GM21723 (cell line): ENCODE measurements around the gene LYSMD1.

Source experiments
- ATAC-seq: cut with Tn5 transposase; IDR thresholded peaks from one replicate; pipeline ENCODE4 v1.9.1; 2021; ENCODE audit warnings: mild to moderate bottlenecking, moderate library complexity; ENCODE audit not compliant: unreplicated experiment

LYSMD1 gene

DNA sequence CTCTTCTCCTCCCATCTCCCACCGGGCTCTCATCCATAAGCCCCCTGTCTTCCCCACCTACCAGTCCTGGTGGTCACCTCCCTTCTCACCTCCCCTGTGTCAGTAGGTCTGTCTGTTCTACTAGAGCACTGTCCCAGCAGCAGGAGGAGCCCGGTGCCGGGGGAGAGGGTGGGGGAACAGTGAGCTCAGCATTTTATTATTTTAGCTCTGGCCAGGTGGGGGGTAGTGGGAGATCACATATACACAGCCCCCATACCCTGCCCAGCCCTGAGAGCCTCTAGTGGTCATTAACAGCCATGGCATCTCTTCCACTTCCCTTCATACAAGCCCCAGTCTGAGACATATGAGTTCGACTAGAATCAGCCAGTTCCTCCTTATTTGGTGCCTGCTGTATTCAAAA lies 10.2 kb upstream of the LYSMD1 start, which contains the start of gene TMOD4:
TMOD4 (minus strand) TSS at position 119 of the 400 bp plus-strand sequence. CDS start 1,106 bp downstream, outside the sequence.
- no peak for ATAC-seq

DNA sequence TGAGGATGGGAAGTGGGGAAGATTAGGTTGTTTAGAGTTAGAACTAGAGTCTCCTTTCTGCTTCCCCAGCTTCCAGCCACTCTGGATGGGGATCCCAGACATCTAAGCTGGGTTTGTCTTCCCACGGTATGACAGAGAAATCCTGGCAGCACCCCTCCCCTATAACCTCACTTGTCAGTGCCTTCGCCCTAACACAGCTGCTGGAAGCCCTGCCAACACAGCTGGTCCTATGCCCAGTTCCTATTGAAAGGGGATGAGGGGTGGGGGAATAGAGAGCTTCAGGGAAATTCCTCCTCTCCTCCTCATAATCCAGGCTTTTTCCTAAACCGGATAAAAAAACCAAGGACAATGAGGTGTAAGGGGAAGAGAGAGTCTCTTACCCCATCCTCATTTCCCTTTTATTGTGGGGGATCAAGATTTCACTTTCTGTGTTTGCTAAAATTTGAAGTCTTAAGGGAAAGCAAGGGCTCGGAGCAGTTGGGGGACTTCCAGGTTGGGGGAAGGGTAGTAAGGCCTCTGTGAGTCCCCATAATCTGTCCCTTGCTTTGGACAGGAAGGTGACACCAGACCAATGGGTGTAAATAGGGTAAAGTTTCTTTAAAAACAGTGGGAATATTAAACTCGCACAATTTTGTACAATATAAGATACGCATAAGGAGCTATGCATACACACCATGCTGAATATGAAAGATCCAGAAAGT lies 9.5 kb upstream of the LYSMD1 start:
- no peak for ATAC-seq

DNA sequence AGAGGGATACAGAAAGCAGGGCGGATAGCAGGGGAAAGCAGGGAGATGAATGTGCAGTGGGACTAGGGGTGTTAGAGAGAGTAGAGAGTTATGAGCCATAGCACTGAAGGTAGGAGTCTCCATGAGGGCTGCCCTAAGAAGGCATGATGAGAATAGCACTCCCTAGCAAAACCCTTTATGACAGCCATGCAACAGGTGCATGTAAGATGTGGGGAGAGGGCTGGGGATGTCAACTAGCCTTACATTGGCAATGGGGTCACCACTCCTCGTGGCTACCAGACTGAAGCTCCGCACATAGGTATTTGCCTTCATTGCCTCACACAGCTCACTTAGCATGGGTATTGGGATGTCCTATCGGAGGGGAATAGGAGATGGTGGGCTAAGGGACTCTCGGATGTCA lies 5.5 kb upstream of the LYSMD1 start:
- no peak for ATAC-seq

DNA sequence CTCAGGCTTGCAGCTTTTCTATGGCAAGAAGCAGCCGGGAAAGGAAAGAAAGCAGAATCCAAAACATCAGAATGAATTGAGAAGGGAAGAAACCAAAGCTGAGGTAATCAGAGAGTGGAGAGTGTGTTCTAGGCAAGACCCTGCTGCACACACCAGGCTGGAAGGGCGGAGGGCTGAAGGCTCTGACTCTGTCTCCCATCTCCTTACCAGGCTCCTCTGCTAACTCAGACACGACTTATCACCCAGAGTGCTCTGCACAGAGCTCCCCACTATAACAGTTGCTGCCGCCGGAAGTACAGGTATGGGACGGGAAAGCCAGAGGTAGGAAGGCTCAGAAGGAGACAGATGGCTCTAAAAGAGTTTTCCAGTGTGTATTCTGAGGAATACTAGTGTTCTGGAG lies 1.4 kb upstream of the LYSMD1 start:
- no peak for ATAC-seq

DNA sequence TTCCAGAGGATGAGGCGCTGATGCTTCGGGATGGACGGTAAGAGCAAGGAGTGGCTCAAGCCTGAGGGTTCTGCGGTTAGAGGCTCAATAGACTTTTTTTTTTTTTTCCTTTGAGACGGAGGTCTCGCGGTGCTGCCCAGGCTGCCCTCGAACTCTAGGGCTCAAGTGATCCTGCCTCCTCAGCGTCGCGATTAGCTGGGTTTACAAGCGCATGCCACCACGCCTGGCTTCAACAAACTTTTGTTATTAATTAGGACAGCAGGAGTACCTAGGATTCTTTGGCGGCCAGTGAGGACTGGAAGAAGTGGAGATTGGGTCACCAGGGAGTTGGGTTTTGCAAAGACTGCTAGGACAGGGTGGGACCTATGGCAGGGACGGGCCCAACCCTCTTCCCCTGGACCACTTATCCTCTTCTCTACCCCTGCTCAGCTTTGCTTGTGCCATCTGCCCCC lies 829 bp upstream of the LYSMD1 start:
- ATAC-seq, result no peak

DNA sequence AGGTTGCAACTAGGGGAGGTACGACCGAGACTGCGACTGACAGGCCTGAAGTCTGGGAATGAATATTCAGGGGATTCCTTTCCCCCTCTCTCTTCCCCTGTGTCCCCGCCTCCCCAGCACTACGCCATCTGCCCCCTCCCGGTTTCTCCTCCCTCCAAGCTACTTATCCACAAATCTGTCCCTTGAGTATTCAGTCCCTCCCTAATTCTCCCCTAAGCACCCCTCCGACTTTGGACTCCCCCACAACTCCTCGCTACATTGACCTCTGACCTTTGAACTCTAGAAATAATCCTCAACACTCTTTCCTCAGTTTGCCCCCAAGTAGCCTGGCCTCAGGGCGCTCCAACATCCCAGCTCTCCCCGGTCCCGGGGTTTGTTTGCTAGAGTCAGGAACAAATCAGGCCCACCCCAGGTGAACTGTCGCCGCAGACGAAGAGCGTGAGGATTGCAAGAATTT lies 393 bp downstream of the LYSMD1 start:
- ATAC-seq, result no peak

DNA sequence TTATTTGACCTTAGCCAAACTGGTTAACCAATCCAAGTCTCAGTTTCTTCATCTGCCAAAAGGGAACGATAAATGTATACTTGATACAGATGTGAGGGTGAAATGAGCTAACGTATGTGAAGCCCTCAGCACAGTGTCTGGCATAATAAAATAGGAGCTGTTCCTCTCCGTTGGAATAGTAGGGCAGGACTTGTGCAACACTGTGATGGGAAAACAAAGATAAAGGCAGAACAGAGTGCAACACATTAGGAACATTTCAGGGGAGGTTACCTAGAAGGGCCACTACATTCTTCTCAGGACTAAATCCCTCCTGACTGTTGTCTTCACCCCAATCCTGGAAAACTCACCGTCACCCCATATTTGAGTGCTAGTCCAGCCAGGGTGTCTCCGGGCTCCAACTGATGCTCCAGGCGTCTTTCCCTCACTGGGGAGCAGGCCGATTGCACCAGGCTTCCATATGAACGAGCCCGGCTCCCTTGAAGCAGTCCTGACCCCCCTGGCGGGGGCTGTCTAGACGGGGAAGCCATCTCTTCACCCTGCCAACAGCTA lies 896 bp downstream of the LYSMD1 start:
- no peak for ATAC-seq

DNA sequence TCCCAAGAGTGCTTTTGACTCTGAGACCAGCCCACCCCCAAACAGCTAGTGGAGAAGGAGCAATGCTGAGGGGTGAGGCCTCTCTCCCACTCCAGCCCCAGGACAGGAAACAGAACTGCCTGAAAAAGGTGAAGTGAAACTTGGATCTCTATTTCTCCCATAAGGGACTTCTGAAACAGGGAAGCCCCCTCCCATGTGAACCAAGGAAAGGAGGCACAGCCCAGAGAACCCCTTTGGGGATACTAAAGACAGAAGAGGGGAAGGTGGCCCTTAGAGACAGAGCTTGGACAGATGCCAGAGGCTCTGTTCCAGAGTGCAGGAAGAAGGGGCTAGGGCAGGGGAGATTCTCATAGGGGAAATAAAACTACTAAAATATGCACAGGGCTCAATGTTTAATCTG lies 6.3 kb downstream of the LYSMD1 start:
- ATAC-seq, result no peak

DNA sequence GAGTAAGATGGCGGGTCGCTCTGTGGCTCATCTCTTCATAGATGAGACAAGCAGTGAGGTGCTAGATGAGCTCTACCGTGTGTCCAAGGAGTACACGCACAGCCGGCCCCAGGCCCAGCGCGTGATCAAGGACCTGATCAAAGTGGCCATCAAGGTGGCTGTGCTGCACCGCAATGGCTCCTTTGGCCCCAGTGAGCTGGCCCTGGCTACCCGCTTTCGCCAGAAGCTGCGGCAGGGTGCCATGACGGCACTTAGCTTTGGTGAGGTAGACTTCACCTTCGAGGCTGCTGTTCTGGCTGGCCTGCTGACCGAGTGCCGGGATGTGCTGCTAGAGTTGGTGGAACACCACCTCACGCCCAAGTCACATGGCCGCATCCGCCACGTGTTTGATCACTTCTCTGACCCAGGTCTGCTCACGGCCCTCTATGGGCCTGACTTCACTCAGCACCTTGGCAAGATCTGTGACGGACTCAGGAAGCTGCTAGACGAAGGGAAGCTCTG lies 6.9 kb downstream of the LYSMD1 start:
- no peak for ATAC-seq

DNA sequence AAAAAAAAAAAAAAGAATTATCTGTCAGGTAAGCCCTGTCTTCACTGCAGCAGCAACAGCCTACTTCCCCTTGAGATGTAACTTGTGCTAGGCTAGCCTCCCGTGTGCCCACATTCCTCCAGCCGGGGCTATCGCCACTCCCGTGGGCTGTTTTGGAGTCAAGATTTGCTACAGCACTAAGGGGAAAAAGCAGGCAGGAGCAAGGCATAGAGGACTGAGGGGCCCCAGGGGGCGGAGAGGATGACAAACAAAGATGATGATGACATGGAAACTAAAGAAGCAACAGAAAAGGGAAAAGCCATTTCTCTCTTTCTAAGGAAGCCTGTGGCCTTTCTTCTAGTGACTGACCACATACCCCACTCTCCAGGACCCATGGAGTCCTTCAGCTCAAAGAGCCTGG lies 7.4 kb downstream of the LYSMD1 start:
- no peak for ATAC-seq

DNA sequence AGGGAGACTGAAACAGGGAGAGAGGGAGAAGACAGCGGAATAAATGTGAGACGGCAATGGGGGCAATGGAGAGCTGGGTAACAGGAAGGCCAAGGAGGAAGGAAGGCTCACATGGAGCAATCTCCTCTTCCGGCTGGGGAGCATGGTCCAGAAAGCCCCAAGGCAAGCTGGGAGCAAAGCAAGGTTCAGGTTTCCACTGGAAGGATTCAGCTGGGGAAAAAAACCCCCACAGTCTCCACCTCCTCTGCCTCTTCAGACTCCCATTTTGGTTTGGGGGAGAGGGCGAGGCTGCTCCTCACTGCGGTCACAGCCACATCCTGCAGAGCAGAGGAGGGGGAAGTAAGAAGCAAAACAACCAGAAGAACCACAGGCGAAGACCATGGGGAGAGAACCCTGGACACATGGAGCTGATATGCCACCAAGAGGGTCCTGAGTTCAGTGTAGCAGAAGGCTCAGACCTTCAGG lies 8.6 kb downstream of the LYSMD1 start:
- ATAC-seq, result no peak

DNA sequence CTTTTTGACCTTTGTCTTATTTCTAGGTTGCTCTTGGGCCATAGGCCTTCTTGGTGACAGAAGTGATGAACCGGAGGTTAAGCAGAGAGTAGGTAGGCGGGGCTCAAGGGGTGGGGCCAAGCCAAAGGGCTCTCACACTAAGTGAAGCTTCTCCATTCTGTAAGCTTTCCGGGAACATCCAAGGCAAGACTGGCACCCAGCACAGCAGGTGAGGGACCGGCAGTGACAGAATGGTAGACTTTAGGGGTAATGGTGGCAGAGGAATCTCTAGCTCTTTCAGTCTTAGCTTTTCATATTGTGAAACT lies 9.2 kb downstream of the LYSMD1 start, which contains the start of gene TNFAIP8L2:
TNFAIP8L2 (plus strand) TSS at position 135 of the 305 bp plus-strand sequence. CDS start 2,049 bp downstream, outside the sequence.
- peak; percentile 79 for ATAC-seq

DNA sequence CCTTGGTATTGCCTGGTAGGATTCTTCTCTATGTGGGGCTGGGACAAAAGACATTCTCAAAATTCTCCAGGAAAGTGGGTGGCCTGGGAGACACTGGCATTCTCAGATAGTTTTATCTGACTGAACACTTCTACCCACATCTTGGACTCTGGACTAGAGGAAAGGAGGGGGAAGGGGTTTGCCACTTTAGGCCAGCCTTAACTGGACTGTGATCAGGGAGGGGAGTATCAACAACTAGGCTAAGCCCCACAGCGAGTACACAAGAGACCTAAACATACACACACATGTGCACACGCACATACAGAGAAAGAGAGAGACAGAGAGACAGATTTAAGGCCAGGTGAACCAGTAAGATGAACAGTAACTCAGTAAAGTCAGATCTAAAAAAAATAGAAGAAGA lies 18.0 kb downstream of the LYSMD1 start:
- ATAC-seq, result no peak

DNA sequence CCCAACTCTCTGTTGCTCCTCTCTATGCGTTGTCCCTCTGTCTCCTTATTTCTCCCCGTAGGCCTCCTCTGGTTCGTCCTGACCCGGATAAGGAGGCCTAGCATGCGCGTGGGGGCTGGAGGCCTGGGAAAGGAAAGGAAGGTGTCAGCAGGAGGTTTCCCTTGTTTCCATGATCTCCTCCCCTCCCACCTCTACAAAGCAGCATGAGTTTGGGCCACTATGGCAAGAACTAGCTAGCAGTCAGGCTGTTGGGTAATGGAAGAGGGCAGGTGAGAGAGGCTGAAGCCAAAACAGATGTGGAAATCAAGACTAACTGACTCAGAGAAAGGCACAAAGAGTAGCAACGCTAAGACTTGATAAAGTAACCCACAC lies 18.6 kb downstream of the LYSMD1 start:
- no peak for ATAC-seq

DNA sequence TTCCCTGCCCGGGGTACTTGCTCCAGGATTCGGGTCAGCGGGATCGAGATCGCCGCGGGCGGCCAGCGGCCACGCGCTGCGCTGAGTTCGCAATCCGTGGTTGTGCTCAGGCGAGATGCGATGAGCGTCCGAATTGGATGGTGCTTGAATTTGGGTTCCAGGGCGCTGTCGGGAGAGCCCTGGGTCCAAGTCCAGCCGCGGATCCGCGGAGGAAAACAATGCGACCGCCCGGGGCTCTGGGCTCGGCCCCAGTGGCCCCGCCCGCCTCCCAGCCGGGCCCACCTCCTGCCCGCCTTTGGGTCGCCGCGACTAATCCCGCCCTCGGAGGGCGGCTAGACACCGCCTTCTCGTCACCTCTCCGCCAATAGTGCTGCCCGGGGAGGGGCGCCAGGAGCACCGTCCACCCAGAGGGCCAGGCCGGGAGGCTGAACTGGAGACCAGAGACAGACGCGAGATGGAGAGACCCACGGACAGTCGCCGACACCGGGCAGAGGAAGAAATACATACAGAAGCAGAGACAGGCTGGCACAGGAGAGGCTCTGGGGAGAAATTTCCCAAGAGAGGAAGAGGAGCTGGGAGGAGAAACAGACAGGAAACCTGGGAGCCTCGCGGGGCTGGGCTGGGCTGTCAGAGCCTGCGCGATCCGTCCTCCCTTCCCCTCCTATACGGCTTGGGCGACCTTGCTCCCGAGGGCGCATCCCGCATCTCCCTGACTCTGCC lies 19.1 kb downstream of the LYSMD1 start, which contains the start of gene SEMA6C:
SEMA6C (minus strand) TSS at position 220 of the 720 bp plus-strand sequence. CDS start 4,010 bp downstream, outside the sequence.
- ATAC-seq, result peak; percentile 97

DNA sequence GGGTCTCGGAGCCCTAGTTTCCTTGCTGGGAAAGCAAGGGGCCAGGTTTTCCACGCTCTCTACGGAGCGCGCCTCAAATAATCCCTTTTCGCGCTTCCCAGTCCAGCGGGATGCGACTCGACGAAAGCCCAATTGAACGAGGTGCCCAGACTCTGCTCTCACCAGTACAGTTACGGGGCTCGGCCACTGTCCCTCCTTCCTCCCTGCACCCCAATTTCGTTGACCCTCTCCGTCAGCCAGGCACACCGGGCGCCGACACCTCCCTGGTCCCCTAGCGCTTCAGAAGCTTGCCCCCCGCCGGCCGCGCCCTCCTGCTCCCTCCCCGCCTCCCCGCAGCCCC lies 19.7 kb downstream of the LYSMD1 start:
- ATAC-seq, result peak; percentile 8

DNA sequence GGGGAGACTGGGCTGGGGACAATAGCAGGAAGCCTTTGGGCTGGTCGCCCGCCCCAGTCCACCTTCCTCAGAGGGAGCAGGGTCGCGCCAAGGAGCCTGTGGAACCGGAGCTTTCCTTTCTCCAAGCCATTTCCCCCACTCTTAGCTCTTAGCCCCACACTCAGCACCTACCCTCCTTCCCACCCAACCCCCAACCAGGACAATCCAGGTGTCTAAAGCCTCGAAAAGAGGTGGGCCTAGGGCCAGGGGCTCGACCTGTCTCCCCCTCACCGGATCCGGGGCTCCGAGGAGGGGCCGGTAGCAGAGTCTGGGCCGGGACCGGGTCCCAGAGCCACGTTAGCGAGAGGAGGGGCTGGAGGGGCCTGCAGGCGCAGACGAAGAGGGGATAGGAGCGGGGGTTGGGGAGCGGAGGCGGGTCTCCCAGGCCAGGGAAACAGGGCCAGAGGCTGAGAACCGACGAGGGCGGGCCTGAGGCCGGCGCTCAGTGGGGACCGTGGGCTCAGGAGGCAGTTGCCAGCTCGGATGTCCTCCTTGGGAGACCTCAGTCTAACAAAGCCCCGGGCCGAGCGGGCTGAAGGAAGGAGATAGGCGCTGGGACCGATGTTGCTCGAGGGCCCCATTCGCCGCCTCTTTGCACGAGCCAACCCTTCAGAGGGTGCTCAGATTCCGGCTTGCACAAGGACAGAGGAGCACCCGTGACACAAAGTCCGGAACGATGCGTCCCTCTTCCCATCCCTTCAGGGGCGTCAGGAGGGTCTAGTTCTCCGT lies 20.2 kb downstream of the LYSMD1 start:
- no peak for ATAC-seq

DNA sequence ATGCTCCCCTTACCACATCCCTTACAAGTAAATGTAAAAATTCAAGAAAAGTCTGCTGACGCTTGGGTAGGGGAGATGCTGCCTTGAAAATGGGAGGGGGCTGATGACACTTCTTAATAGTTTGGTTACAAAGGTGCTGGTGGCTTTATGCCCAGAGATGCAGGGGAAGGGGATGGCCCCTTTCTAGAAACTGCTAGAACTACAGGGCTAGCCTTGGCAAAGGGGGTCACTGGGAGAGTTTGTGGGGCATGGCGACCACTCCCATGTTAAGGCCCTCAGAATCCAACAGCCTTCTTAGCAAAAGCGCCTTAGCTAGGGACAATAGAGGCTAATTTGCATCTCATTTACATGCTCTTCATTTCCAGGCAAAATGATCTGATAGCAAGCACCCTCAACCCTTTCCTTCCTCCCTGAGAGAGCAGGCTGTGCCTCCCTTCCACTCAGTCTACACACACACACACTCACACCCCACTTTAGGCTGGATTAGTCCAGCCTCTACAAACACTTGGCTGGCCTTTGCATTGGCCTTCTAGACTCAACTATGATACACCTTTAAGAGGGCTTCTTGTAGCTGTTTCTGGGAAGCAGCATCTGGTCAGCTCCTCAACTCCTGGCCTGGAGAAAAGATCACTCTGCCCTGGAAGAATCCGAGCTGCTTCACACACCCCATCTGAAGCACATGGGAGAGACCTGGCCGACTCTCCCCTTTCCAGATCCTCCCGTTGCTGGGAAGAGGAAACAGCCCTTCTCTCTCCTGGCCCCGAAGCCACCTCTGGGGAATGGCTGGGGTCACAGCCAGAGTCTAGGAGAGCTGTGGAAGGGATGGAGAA lies 21.0 kb downstream of the LYSMD1 start:
- no peak for ATAC-seq

DNA sequence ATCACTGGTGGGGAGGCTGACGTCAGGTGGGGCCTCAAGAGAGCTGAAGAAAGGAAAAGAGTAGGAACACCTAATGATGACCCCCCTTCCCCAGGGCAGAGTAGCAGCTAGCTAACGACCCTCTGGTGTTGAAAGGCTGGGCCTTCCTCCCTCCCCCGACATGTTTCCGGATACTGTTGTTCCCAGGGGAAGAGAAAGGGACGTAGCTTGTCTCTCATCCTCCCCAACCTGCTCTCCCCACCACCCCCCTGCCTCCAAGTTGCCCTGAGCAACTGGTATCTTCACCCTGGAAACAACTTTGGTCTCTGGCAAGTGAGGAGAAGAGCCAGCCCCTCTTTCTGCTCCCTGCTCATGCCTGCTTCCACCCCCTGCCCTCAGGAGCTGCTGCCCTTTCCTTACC lies 21.7 kb downstream of the LYSMD1 start:
- no peak for ATAC-seq

DNA sequence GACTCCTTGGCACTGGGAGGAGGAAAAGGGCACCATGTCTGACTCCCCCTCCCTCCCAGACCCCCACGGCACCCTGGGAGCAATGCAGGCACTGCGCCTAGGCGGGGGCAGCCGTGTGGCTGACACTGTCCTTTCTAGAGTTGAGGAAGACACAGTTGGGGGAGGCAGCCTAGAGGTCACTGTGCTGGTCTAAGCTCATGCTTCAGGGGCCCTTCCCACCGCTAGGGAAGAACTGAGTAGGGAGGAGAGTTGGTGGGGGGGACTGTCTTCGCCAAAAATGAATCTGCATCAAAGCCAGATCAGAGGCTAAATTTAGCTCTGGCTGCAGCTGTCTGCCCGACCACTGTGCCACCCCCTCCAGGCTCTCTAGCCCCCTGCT lies 22.7 kb downstream of the LYSMD1 start:
- ATAC-seq, result no peak
